Fibroblast of pulmonary artery (primary cell): ENCODE measurements around the gene ESCO1.
"Not testable (repeated sequence)": the region's sequence is repeated elsewhere in the genome, so short reads cannot be mapped to it uniquely, and the experiment has no call there.

Experiments used
- DNase-seq: peaks from one replicate; pipeline ENCODE4 v3.0.0-alpha.2; 2010; ENCODE audit warnings: low read depth
- H3K4me3 ChIP-seq: replicated peaks from 2 replicates; pipeline ENCODE4 v1.5.1; 2011; ENCODE audit warnings: low read depth, mild to moderate bottlenecking, control low read depth, low read length, moderate library complexity
- CTCF ChIP-seq: IDR thresholded peaks from 2 replicates; pipeline ENCODE4 v1.5.1; 2011; ENCODE audit warnings: mild to moderate bottlenecking, control low read depth, low read length, inconsistent platforms; ENCODE audit errors: missing control alignments

Gene ESCO1

GRCh38 chr18:21600526-21601410, at the start of gene ESCO1:
ESCO1 (minus strand) TSS chr18:21600704; CDS start chr18:21574843, 25,861 bp downstream.
- peak within 1 kb of the TSS; percentile 99 for H3K4me3 ChIP-seq
- peak; percentile 54 for TF ChIP-seq CTCF
- peak; percentile 99 for DNase-seq

- not testable (repeated sequence) for DNase-seq, H3K4me3 ChIP-seq
Measured at GRCh38 chr18:21640375-21640774, 39.9 kb upstream of the ESCO1 start.

- TF ChIP-seq CTCF: no peak
- DNase-seq: no peak
- H3K4me3 ChIP-seq: no peak overlapping the region
Measured at GRCh38 chr18:21638822-21639221, 38.3 kb upstream of the ESCO1 start.

- TF ChIP-seq CTCF: no peak
- no peak overlapping the region for H3K4me3 ChIP-seq
- DNase-seq: no peak
Measured at GRCh38 chr18:21636769-21637168, 36.3 kb upstream of the ESCO1 start.

- no peak for TF ChIP-seq CTCF
- no peak for DNase-seq
- no peak overlapping the region for H3K4me3 ChIP-seq
Measured at GRCh38 chr18:21634588-21635199, 34.2 kb upstream of the ESCO1 start.

- no peak overlapping the region for H3K4me3 ChIP-seq
- TF ChIP-seq CTCF: peak; percentile 15
- DNase-seq: peak; percentile 25
Measured at GRCh38 chr18:21632393-21632792, 31.9 kb upstream of the ESCO1 start.

GRCh38 chr18:21629089-21629832, 28.8 kb upstream of the ESCO1 start:
- no peak overlapping the region for H3K4me3 ChIP-seq
- TF ChIP-seq CTCF: no peak
- no peak for DNase-seq

- H3K4me3 ChIP-seq, DNase-seq: not testable (repeated sequence)
Measured at GRCh38 chr18:21621640-21622039, 21.1 kb upstream of the ESCO1 start.
